B cell (primary cell): ENCODE results near the gene NEU2.

Experiments
- EZH2 ChIP-seq: IDR thresholded peaks from 2 replicates; pipeline ENCODE4 v1.6.1; 2012; ENCODE audit warnings: borderline replicate concordance, low read depth, mild to moderate bottlenecking, moderate library complexity, low read length; ENCODE audit not compliant: insufficient read depth, poor library complexity, severe bottlenecking
- TF ChIP-seq, protein P1 (sequence below): fragments of 200-600 bp; IDR thresholded peaks from one replicate; pipeline ENCODE4 v1.8.0; 2022; ENCODE audit warnings: antibody characterized with exemption, mild to moderate bottlenecking

DNA sequence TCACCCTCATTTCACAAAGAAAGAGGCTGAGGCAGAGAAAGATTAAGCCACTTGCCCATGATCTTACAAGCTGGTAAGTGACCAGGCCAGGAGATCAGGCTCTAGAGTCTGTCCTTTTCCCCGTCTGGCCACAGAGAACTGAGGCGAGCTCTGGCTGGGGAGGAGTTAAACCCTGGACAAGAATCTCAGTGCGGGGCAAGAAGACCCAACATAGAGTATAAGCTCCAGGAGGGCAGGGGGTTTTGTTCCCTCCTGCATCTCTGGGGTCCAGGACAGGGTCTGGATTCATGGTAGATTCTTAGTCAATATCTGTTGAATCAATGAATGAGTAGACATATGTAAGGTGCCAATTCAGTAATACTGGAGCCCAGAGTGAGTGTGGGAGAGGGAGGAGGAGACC lies 14.7 kb downstream of the NEU2 start:
- TF ChIP-seq, protein P1, sequence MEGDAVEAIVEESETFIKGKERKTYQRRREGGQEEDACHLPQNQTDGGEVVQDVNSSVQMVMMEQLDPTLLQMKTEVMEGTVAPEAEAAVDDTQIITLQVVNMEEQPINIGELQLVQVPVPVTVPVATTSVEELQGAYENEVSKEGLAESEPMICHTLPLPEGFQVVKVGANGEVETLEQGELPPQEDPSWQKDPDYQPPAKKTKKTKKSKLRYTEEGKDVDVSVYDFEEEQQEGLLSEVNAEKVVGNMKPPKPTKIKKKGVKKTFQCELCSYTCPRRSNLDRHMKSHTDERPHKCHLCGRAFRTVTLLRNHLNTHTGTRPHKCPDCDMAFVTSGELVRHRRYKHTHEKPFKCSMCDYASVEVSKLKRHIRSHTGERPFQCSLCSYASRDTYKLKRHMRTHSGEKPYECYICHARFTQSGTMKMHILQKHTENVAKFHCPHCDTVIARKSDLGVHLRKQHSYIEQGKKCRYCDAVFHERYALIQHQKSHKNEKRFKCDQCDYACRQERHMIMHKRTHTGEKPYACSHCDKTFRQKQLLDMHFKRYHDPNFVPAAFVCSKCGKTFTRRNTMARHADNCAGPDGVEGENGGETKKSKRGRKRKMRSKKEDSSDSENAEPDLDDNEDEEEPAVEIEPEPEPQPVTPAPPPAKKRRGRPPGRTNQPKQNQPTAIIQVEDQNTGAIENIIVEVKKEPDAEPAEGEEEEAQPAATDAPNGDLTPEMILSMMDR: no peak
- TF ChIP-seq EZH2: no peak
